ENCODE measurements around the gene BCAS1. TPM values are rescaled to one million over a fixed set of nuclear protein-coding genes. Genes with fewer than 3 reads are reported as not detected.
"Not testable (repeated sequence)": the region's sequence is repeated elsewhere in the genome, so short reads cannot be mapped to it uniquely, and the experiment has no call there.

The BCAS1 gene
- total RNA-seq, 1 donor from 2014 or later = 2.1 TPM

DNA sequence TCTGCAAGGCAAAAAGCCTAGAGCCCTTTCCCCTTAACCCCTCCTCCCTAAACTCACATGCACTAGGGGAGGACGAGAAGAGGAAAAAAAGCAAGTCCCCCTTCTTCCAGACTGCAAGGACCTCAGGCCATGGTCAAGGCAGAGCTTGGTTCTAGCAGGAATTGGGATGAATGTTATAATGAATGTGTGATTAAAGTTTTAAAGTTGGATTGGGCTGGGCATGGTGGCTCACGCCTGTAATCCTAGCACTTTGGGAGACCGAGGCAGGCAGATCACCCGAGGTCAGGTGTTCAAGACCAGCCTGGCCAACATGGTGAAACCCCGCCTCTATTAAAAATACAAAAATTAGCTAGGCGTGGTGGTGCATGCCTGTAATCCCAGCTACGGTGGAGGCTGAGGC lies 64.2 kb downstream of the BCAS1 start:
- not testable (repeated sequence) for H3K4me1 ChIP-seq (ENCODE audit: control insufficient read depth in 3 of 3, insufficient read depth in 3 of 3, low read length in 3 of 3); H3K4me3 ChIP-seq (ENCODE audit: low read length in 3 of 3); H3K27me3 ChIP-seq (ENCODE audit: control insufficient read depth in 3 of 3, insufficient read depth in 3 of 3, low read length in 3 of 3); H3K36me3 ChIP-seq (ENCODE audit: control insufficient read depth in 3 of 3, insufficient read depth in 3 of 3, low read length in 3 of 3); H3K9ac ChIP-seq (ENCODE audit: low read depth in 1 of 3, low read length in 3 of 3); H3K9me3 ChIP-seq (ENCODE audit: control insufficient read depth in 3 of 3, low read length in 3 of 3); H3K27ac ChIP-seq (ENCODE audit: low read depth, low read length)

DNA sequence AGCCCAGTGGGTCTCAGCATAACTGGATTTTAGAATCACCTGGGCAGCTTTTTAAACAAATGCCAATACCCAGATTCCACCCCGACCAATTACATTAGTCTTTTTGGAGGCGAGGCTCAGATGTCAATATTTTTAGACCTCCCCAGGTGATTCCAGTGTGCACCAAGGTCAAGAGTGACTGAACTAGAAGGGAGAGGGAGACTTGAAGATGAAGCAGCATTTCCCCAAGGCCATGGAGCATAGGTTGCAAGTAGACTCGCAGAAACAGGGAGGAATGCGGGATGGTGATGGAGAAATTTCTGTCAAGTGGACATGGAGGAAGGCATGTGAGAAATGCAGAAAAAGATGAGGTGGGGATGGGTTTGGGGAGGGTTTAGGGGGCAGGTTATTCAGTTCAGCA lies 64.9 kb downstream of the BCAS1 start:
- Histone ChIP-seq H3K9ac (ENCODE audit: low read depth in 1 of 3, low read length in 3 of 3) (no peak overlapping the region), H3K27ac (ENCODE audit: low read depth, low read length) (no peak overlapping the region), H3K9me3 (ENCODE audit: control insufficient read depth in 3 of 3, low read length in 3 of 3) (peaks cover 0 to 2% (median 1%) of the 10 kb centered on the region in 3 donors), H3K36me3 (ENCODE audit: control insufficient read depth in 3 of 3, insufficient read depth in 3 of 3, low read length in 3 of 3) (no peaks in the 10 kb centered on the region), H3K27me3 (ENCODE audit: control insufficient read depth in 3 of 3, insufficient read depth in 3 of 3, low read length in 3 of 3) (no peaks in the 10 kb centered on the region), H3K4me1 (ENCODE audit: control insufficient read depth in 3 of 3, insufficient read depth in 3 of 3, low read length in 3 of 3) (no peaks in the 10 kb centered on the region), H3K4me3 (ENCODE audit: low read length in 3 of 3) (no peak overlapping the region)

- Histone ChIP-seq H3K4me3 (ENCODE audit: low read length in 3 of 3) (no peak overlapping the region), H3K9ac (ENCODE audit: low read depth in 1 of 3, low read length in 3 of 3) (no peak overlapping the region), H3K4me1 (ENCODE audit: control insufficient read depth in 3 of 3, insufficient read depth in 3 of 3, low read length in 3 of 3) (no peaks in the 10 kb centered on the region), H3K27me3 (ENCODE audit: control insufficient read depth in 3 of 3, insufficient read depth in 3 of 3, low read length in 3 of 3) (no peaks in the 10 kb centered on the region), H3K36me3 (ENCODE audit: control insufficient read depth in 3 of 3, insufficient read depth in 3 of 3, low read length in 3 of 3) (no peaks in the 10 kb centered on the region), H3K27ac (ENCODE audit: low read depth, low read length) (no peak overlapping the region), H3K9me3 (ENCODE audit: control insufficient read depth in 3 of 3, low read length in 3 of 3) (peaks cover 0 to 2% (median 1%) of the 10 kb centered on the region in 3 donors)
Measured at GRCh38 chr20:54004445-54004844, 65.9 kb downstream of the BCAS1 start.

GRCh38 chr20:54002741-54003140 lies 67.7 kb downstream of the BCAS1 start:
- no peak overlapping the region for H3K4me3 ChIP-seq (ENCODE audit: low read length in 3 of 3)
- no peak overlapping the region for H3K9ac ChIP-seq (ENCODE audit: low read depth in 1 of 3, low read length in 3 of 3)
- no peak overlapping the region for H3K27ac ChIP-seq (ENCODE audit: low read depth, low read length)
- H3K27me3 ChIP-seq (ENCODE audit: control insufficient read depth in 3 of 3, insufficient read depth in 3 of 3, low read length in 3 of 3) = peaks cover 0 to 3% (median 0%) of the 10 kb centered on the region in 3 donors
- peaks cover 0 to 2% (median 1%) of the 10 kb centered on the region in 3 donors for H3K9me3 ChIP-seq (ENCODE audit: control insufficient read depth in 3 of 3, low read length in 3 of 3)
- no peaks in the 10 kb centered on the region for H3K36me3 ChIP-seq (ENCODE audit: control insufficient read depth in 3 of 3, insufficient read depth in 3 of 3, low read length in 3 of 3)
- no peaks in the 10 kb centered on the region for H3K4me1 ChIP-seq (ENCODE audit: control insufficient read depth in 3 of 3, insufficient read depth in 3 of 3, low read length in 3 of 3)

DNA sequence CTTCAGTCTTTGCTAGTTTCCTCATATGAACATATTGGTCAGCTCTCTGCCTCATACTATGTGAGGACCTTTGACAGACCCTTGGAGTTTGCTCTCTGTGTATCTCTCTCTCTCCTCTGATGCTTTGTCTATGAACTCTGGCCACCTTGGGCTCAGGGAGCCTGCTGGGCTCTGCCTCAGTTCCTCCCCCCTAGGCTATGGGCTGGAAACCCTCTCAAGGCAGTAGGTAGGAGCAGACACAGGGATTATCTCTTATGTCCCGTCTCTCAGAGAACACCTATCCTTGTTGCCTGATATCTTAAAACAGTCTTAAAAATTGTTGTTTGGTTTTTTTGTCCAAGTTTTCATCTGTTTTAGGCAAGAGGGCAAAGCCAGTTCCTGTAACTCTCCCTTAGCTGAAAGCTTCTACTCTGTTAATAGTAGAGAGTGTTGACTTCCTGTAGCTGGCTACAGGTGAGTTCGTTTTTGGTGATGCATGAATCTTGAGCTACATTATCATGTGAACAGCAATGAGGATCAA lies 68.3 kb downstream of the BCAS1 start:
- H3K36me3 ChIP-seq (ENCODE audit: control insufficient read depth in 3 of 3, insufficient read depth in 3 of 3, low read length in 3 of 3) = no peaks in the 10 kb centered on the region
- H3K9me3 ChIP-seq (ENCODE audit: control insufficient read depth in 3 of 3, low read length in 3 of 3) = peaks cover 0 to 2% (median 1%) of the 10 kb centered on the region in 3 donors
- H3K9ac ChIP-seq (ENCODE audit: low read depth in 1 of 3, low read length in 3 of 3) = no peak overlapping the region
- H3K27me3 ChIP-seq (ENCODE audit: control insufficient read depth in 3 of 3, insufficient read depth in 3 of 3, low read length in 3 of 3) = peaks cover 0 to 3% (median 0%) of the 10 kb centered on the region in 3 donors
- H3K4me1 ChIP-seq (ENCODE audit: control insufficient read depth in 3 of 3, insufficient read depth in 3 of 3, low read length in 3 of 3) = no peaks in the 10 kb centered on the region
- no peak overlapping the region for H3K4me3 ChIP-seq (ENCODE audit: low read length in 3 of 3)
- H3K27ac ChIP-seq (ENCODE audit: low read depth, low read length) = no peak overlapping the region

DNA sequence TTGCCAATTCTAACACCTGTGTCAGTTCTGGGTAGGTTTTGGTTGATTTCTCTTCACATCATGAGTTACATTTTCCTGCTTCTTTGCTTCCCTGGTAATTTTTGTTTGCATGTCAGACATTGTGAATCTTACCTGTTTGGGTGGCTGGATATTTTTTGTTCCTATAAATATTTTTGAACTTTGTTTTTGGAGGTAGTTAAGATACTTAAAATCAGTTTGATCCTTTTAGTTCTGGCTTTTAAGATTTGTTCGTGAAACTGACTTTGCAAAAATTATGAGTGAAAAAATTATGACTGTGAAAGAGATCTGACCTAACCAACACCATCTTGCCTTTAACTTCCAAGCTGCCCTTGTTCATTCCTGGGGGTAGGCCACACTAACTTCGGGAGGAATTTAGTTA lies 69.5 kb downstream of the BCAS1 start:
- Histone ChIP-seq H3K36me3 (ENCODE audit: control insufficient read depth in 3 of 3, insufficient read depth in 3 of 3, low read length in 3 of 3) (no peaks in the 10 kb centered on the region), H3K9ac (ENCODE audit: low read depth in 1 of 3, low read length in 3 of 3) (no peak overlapping the region), H3K9me3 (ENCODE audit: control insufficient read depth in 3 of 3, low read length in 3 of 3) (peaks cover 0 to 2% (median 1%) of the 10 kb centered on the region in 3 donors), H3K27me3 (ENCODE audit: control insufficient read depth in 3 of 3, insufficient read depth in 3 of 3, low read length in 3 of 3) (peaks cover 0 to 3% (median 0%) of the 10 kb centered on the region in 3 donors), H3K27ac (ENCODE audit: low read depth, low read length) (no peak overlapping the region), H3K4me1 (ENCODE audit: control insufficient read depth in 3 of 3, insufficient read depth in 3 of 3, low read length in 3 of 3) (no peaks in the 10 kb centered on the region), H3K4me3 (ENCODE audit: low read length in 3 of 3) (no peak overlapping the region)

DNA sequence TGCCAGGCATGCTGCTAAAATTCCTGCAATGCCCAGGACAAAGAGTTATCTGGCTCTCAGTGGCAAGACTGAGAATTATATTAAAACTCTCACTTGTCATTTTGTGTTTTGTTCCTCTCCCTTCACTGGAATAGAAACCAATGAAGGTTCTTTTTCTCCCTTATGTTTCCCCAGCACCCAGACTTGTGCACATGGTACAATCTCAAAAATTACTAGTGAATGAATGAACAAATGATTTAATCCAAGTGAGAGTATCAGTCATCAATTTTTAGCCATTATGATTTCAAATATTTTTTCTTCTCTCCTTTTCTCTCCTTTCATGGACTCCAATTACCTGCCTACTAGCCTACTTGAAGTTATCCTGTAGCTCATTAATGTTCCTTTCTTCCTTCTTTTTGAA lies 70.1 kb downstream of the BCAS1 start:
- H3K9ac ChIP-seq (ENCODE audit: low read depth in 1 of 3, low read length in 3 of 3) = no peak overlapping the region
- peaks cover 0 to 3% (median 0%) of the 10 kb centered on the region in 3 donors for H3K27me3 ChIP-seq (ENCODE audit: control insufficient read depth in 3 of 3, insufficient read depth in 3 of 3, low read length in 3 of 3)
- H3K27ac ChIP-seq (ENCODE audit: low read depth, low read length) = no peak overlapping the region
- no peaks in the 10 kb centered on the region for H3K36me3 ChIP-seq (ENCODE audit: control insufficient read depth in 3 of 3, insufficient read depth in 3 of 3, low read length in 3 of 3)
- peaks cover 0 to 2% (median 1%) of the 10 kb centered on the region in 3 donors for H3K9me3 ChIP-seq (ENCODE audit: control insufficient read depth in 3 of 3, low read length in 3 of 3)
- H3K4me3 ChIP-seq (ENCODE audit: low read length in 3 of 3) = no peak overlapping the region
- no peaks in the 10 kb centered on the region for H3K4me1 ChIP-seq (ENCODE audit: control insufficient read depth in 3 of 3, insufficient read depth in 3 of 3, low read length in 3 of 3)

GRCh38 chr20:53999077-53999476 lies 71.3 kb downstream of the BCAS1 start:
- Histone ChIP-seq H3K27me3 (ENCODE audit: control insufficient read depth in 3 of 3, insufficient read depth in 3 of 3, low read length in 3 of 3) (peaks cover 0 to 3% (median 0%) of the 10 kb centered on the region in 3 donors), H3K4me3 (ENCODE audit: low read length in 3 of 3) (no peak overlapping the region), H3K9ac (ENCODE audit: low read depth in 1 of 3, low read length in 3 of 3) (no peak overlapping the region), H3K9me3 (ENCODE audit: control insufficient read depth in 3 of 3, low read length in 3 of 3) (peaks cover 0 to 1% (median 0%) of the 10 kb centered on the region in 3 donors), H3K4me1 (ENCODE audit: control insufficient read depth in 3 of 3, insufficient read depth in 3 of 3, low read length in 3 of 3) (no peaks in the 10 kb centered on the region), H3K36me3 (ENCODE audit: control insufficient read depth in 3 of 3, insufficient read depth in 3 of 3, low read length in 3 of 3) (no peaks in the 10 kb centered on the region), H3K27ac (ENCODE audit: low read depth, low read length) (no peak overlapping the region)

GRCh38 chr20:53996584-53997486 lies 73.6 kb downstream of the BCAS1 start:
- Histone ChIP-seq H3K9ac (ENCODE audit: low read depth in 1 of 3, low read length in 3 of 3) (no peak overlapping the region), H3K27ac (ENCODE audit: low read depth, low read length) (no peak overlapping the region), H3K27me3 (ENCODE audit: control insufficient read depth in 3 of 3, insufficient read depth in 3 of 3, low read length in 3 of 3) (peaks cover 0 to 3% (median 0%) of the 10 kb centered on the region in 3 donors), H3K9me3 (ENCODE audit: control insufficient read depth in 3 of 3, low read length in 3 of 3) (peaks cover 0 to 1% (median 0%) of the 10 kb centered on the region in 3 donors), H3K36me3 (ENCODE audit: control insufficient read depth in 3 of 3, insufficient read depth in 3 of 3, low read length in 3 of 3) (no peaks in the 10 kb centered on the region), H3K4me3 (ENCODE audit: low read length in 3 of 3) (no peak overlapping the region), H3K4me1 (ENCODE audit: control insufficient read depth in 3 of 3, insufficient read depth in 3 of 3, low read length in 3 of 3) (no peaks in the 10 kb centered on the region)

DNA sequence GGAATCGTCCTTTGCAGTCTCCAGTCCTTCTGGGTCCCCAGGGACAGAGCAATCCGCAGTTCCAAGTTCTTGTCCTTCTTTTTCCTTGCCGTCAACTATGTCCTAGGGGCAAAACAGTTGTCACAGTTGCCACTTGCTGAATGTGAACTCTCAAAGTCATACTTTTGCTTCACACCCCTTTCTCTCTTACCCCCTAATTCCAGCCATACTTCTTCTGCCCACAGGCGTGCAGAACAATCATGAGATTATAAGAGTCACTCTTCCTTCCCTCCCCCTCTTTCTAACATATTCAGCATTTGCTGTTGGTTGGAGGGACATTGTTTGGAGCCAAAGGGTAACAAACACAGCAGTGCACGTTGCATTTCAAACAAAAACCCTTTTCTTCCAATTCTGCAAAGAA lies 74.4 kb downstream of the BCAS1 start:
- H3K27ac ChIP-seq (ENCODE audit: low read depth, low read length) = no peak overlapping the region
- no peak overlapping the region for H3K4me3 ChIP-seq (ENCODE audit: low read length in 3 of 3)
- no peaks in the 10 kb centered on the region for H3K4me1 ChIP-seq (ENCODE audit: control insufficient read depth in 3 of 3, insufficient read depth in 3 of 3, low read length in 3 of 3)
- no peaks in the 10 kb centered on the region for H3K9me3 ChIP-seq (ENCODE audit: control insufficient read depth in 3 of 3, low read length in 3 of 3)
- peaks cover 0 to 3% (median 0%) of the 10 kb centered on the region in 3 donors for H3K27me3 ChIP-seq (ENCODE audit: control insufficient read depth in 3 of 3, insufficient read depth in 3 of 3, low read length in 3 of 3)
- H3K36me3 ChIP-seq (ENCODE audit: control insufficient read depth in 3 of 3, insufficient read depth in 3 of 3, low read length in 3 of 3) = no peaks in the 10 kb centered on the region
- no peak overlapping the region for H3K9ac ChIP-seq (ENCODE audit: low read depth in 1 of 3, low read length in 3 of 3)
